Breast epithelium (tissue), 4 donors: Measurements from ENCODE around the gene MFN2. TPM values are rescaled to one million over a fixed set of nuclear protein-coding genes. Genes with fewer than 3 reads are reported as not detected.

Experiments
- DNase-seq, 2 donors: peaks; one replicate each; pipeline ENCODE4 v3.0.0-alpha.2; 2019; ENCODE audit warnings: low spot score in 2 of 2
- H3K27ac ChIP-seq, 2 donors: fragments of 200-600 bp; sonication (generic) in 1 of 2; one replicate each; pipeline ENCODE4 v1.5.1; 2016 to 2019; ENCODE audit warnings: mild to moderate bottlenecking in 1 of 2
- H3K27me3 ChIP-seq, 2 donors: fragments of 200-600 bp; sonication (generic) in 1 of 2; one replicate each; pipeline versions ENCODE4 v1.5.1 to v1.6.0; 2017 to 2019; ENCODE audit warnings: control low read depth in 1 of 2, mild to moderate bottlenecking in 1 of 2
- H3K36me3 ChIP-seq: fragments of 200-600 bp; one replicate; pipeline ENCODE4 v1.5.1; 2019
- H3K4me1 ChIP-seq, 2 donors: fragments of 200-600 bp; sonication (generic); one replicate each; pipeline ENCODE4 v1.5.1; 2016 to 2019; ENCODE audit warnings: control low read depth in 1 of 2
- H3K4me3 ChIP-seq, 3 donors: fragments of 200-600 bp; sonication (generic); 1 replicate in 2 of 3; 2 replicates in 1 of 3; pipeline ENCODE4 v1.5.1; 2016 to 2019; ENCODE audit warnings: mild to moderate bottlenecking in 3 of 3, moderate library complexity in 2 of 3
- H3K9me3 ChIP-seq, 2 donors: fragments of 200-600 bp; sonication (generic) in 1 of 2; one replicate each; pipeline ENCODE4 v1.5.1; 2016 to 2019; ENCODE audit warnings: control low read depth in 1 of 2
- CTCF ChIP-seq, 3 donors: fragments of 450-650 bp; IDR thresholded peaks; one replicate each; pipeline ENCODE4 v1.5.1; 2016 to 2017; ENCODE audit warnings: antibody characterized with exemption in 3 of 3, mild to moderate bottlenecking in 3 of 3, moderate library complexity in 3 of 3
- POLR2A ChIP-seq: fragments of 450-650 bp; IDR thresholded peaks from one replicate; pipeline ENCODE4 v1.6.1; 2016; ENCODE audit warnings: antibody characterized with exemption, mild to moderate bottlenecking, moderate library complexity
- POLR2AphosphoS5 ChIP-seq, 3 donors: sonication (generic); formaldehyde crosslinking; IDR thresholded peaks; one replicate each; pipeline ENCODE4 v1.6.1; 2017; ENCODE audit warnings: antibody characterized with exemption in 3 of 3
- intact Hi-C: fragments of 100-400 bp; cut with DNase I; formaldehyde crosslinking; loops from one replicate; pipeline ENCODE4 v1.15.1; 2023; ENCODE audit warnings: low total_unique reads
- total RNA-seq, 3 donors: library from RNA; depleted of rRNA; stranded (reverse); fragments of >200 nt; gene quantifications; one replicate each; pipeline ENCODE4 v1.1.0, GENCODE V29; 2016

Gene MFN2
- total RNA-seq, 3 donors from 2014 or later: 51.4 to 64.9 (median 62.1) TPM

DNA sequence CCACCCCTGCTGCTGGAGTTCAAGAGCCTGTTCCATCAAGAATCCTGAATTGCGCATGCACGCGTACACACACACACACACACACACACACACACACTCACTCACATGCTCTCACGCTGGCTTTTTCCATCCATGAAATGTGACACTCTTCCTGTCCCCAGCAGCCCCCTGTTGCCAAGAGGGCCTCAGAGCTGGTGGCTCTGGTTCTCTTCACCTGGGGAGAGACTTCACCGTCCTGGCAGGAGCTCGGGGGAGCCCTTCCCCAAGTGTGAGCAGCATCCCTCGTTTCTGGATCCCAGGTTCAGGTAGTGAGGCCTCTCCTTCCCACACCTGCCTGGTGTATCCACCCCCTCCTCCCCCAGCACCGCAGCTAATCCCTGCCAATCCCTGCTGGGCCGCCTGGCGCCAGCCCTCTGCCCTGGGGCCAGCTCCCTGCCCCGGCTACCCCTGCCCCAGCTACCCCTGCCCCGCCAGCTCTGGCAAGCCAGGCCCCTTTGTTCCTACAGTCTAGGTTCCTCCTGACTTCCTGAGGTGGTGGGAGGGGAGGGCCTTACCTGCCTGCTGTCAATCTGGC, 35.8 kb upstream of the MFN2 start:
- H3K36me3 ChIP-seq: no peaks in the 10 kb centered on the region
- H3K4me3 ChIP-seq: no peak overlapping the region
- TF ChIP-seq POLR2A: no peak
- H3K27me3 ChIP-seq: no peaks in the 10 kb centered on the region
- intact Hi-C loops: no loop called here
- H3K9me3 ChIP-seq: no peaks in the 10 kb centered on the region
- peak overlapping the region; percentile 38 to 44 for H3K27ac ChIP-seq
- no peaks in the 10 kb centered on the region for H3K4me1 ChIP-seq
- DNase-seq: no peak

- intact Hi-C loops: no loop called here
- TF ChIP-seq POLR2AphosphoS5 (IDR thresholded peaks at IDR 0.05) (no peak), POLR2A (no peak), CTCF (IDR thresholded peaks at IDR 0.05) (no peak)
- Histone ChIP-seq H3K36me3 (no peaks in the 10 kb centered on the region), H3K27me3 (no peaks in the 10 kb centered on the region), H3K4me3 (no peak overlapping the region), H3K4me1 (no peaks in the 10 kb centered on the region), H3K27ac (no peak overlapping the region), H3K9me3 (no peaks in the 10 kb centered on the region)
- no peak for DNase-seq
These were observed 33.6 kb upstream of the MFN2 start for GRCh38 chr1:11946647-11947046.

DNA sequence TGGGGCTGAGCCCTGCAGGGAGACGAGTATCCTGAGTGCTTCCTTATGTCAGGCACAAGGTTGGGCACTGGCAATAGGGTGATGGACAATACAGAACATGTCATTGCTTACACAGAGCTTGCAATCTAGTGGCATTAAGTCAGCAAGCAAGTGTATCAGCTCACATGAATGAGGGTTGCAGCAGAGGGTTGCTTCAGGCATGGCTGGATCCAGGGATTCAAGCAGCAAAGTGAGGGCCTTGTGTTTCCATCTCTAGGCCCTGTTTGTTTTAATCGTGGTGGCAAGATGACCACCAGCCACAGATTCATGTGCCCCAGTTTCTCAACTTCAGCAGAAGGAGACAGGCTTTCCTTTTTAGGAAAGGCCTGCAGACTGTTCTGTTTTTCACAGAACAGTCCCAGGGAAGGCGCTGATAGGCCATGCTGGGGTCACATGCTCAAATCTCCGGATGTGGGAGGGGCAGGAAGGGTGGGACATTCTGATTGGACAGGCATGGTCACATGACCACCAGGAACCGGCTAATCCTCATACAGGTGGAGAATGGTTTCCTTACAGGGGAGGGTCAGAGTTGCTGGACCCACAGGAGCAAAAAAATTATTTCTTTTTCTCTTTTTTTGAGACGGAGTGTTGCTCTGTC, 31.3 kb upstream of the MFN2 start:
- H3K36me3 ChIP-seq: no peaks in the 10 kb centered on the region
- H3K27ac ChIP-seq: no peak overlapping the region

DNA sequence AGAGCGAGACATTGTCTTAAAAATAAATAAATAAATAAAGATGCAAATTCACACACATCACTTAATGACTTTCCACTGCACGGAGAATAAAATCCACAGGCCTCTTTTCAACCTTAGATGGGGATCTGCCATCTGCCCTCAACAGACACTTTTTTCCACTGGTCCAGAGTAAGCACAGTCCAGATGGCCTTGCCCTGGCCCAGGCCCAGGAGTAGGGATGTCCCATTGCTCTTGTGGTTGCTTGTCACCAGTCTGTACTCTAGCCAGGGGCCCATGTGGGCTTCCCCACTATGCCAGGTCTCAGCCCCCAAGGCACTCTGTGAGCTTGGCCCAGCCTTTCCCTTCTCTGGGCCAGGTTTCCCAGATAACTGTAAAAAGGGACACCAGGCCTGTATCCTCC, 28.3 kb upstream of the MFN2 start:
- H3K27me3 ChIP-seq: no peaks in the 10 kb centered on the region
- intact Hi-C loops: no loop called here
- no peaks in the 10 kb centered on the region for H3K9me3 ChIP-seq
- H3K36me3 ChIP-seq: no peaks in the 10 kb centered on the region
- H3K4me1 ChIP-seq: no peaks in the 10 kb centered on the region
- TF ChIP-seq CTCF (IDR thresholded peaks at IDR 0.05): no peak
- TF ChIP-seq POLR2AphosphoS5 (IDR thresholded peaks at IDR 0.05): no peak
- TF ChIP-seq POLR2A: no peak
- no peak overlapping the region for H3K27ac ChIP-seq
- H3K4me3 ChIP-seq: no peak overlapping the region
- DNase-seq: no peak

More for the DNA sequence above, 31.3 kb upstream of the MFN2 start:
- no peak for DNase-seq
- intact Hi-C loops: no loop called here
- H3K4me1 ChIP-seq: no peaks in the 10 kb centered on the region
- TF ChIP-seq POLR2AphosphoS5 (IDR thresholded peaks at IDR 0.05) (no peak), CTCF (IDR thresholded peaks at IDR 0.05) (no peak), POLR2A (no peak)
- H3K4me3 ChIP-seq: no peak overlapping the region
- H3K27me3 ChIP-seq: no peaks in the 10 kb centered on the region
- H3K9me3 ChIP-seq: no peaks in the 10 kb centered on the region

GRCh38 chr1:11952455-11953109, 27.7 kb upstream of the MFN2 start:
- no peaks in the 10 kb centered on the region for H3K36me3 ChIP-seq
- H3K4me3 ChIP-seq: no peak overlapping the region
- no peaks in the 10 kb centered on the region for H3K27me3 ChIP-seq
- TF ChIP-seq POLR2A (no peak), CTCF (IDR thresholded peaks at IDR 0.05) (no peak), POLR2AphosphoS5 (IDR thresholded peaks at IDR 0.05) (no peak)
- H3K27ac ChIP-seq: no peak overlapping the region
- no peaks in the 10 kb centered on the region for H3K4me1 ChIP-seq
- DNase-seq: no peak
- no peaks in the 10 kb centered on the region for H3K9me3 ChIP-seq
- intact Hi-C loops: no loop called here
